ENCODE results near the gene ERN2.
"Not testable (repeated sequence)": the region's sequence is repeated elsewhere in the genome, so short reads cannot be mapped to it uniquely, and the experiment has no call there.

ERN2 gene

GRCh38 chr16:23712976-23713375, at the start of gene ERN2:
Gene ERN2, minus strand, starts transcription at chr16:23713222. Its CDS starts 35 bp downstream, at chr16:23713187.
- no peak within 1 kb of the TSS for H3K4me3 ChIP-seq (ENCODE audit: low read depth, low read length)
- in situ Hi-C loops (cut with HindIII; ENCODE audit: low sequenced_read_pairs) = no loop called here
- no peak for TF ChIP-seq CTCF (IDR thresholded peaks at IDR 0.05; ENCODE audit: low read depth, low read length, missing control alignments)
- no peak for DNase-seq (ENCODE audit: low read depth)

GRCh38 chr16:23757937-23758619, 45.1 kb upstream of the ERN2 start:
- in situ Hi-C loops (cut with HindIII; ENCODE audit: low sequenced_read_pairs) = no loop called here
- no peak for TF ChIP-seq CTCF (IDR thresholded peaks at IDR 0.05; ENCODE audit: low read depth, low read length, missing control alignments)
- DNase-seq (ENCODE audit: low read depth) = no peak

GRCh38 chr16:23757116-23757515, 44.1 kb upstream of the ERN2 start:
- no peak overlapping the region for H3K4me3 ChIP-seq (ENCODE audit: low read depth, low read length)
- no peak for TF ChIP-seq CTCF (IDR thresholded peaks at IDR 0.05; ENCODE audit: low read depth, low read length, missing control alignments)
- no peak for DNase-seq (ENCODE audit: low read depth)
- in situ Hi-C loops (cut with HindIII; ENCODE audit: low sequenced_read_pairs) = no loop called here

More at GRCh38 chr16:23757937-23758619, 45.1 kb upstream of the ERN2 start:
- no peak overlapping the region for H3K4me3 ChIP-seq (ENCODE audit: low read depth, low read length)

GRCh38 chr16:23755484-23755809, 42.4 kb upstream of the ERN2 start:
- in situ Hi-C loops (cut with HindIII; ENCODE audit: low sequenced_read_pairs) = no loop called here
- no peak overlapping the region for H3K4me3 ChIP-seq (ENCODE audit: low read depth, low read length)
- no peak for DNase-seq (ENCODE audit: low read depth)
- TF ChIP-seq CTCF (IDR thresholded peaks at IDR 0.05; ENCODE audit: low read depth, low read length, missing control alignments) = no peak

- no peak for TF ChIP-seq CTCF (IDR thresholded peaks at IDR 0.05; ENCODE audit: low read depth, low read length, missing control alignments)
- peak within 1 kb of the TSS; percentile 10 for H3K4me3 ChIP-seq (ENCODE audit: low read depth, low read length)
- DNase-seq (ENCODE audit: low read depth) = no peak
- in situ Hi-C loops (cut with HindIII; ENCODE audit: low sequenced_read_pairs) = no loop called here
Measured at GRCh38 chr16:23754594-23755483, 41.8 kb upstream of the ERN2 start, which contains the start of gene CHP2. Gene CHP2, plus strand, starts transcription at chr16:23755026. Its CDS starts 24 bp downstream, at chr16:23755050.

- no peak for DNase-seq (ENCODE audit: low read depth)
- TF ChIP-seq CTCF (IDR thresholded peaks at IDR 0.05; ENCODE audit: low read depth, low read length, missing control alignments) = no peak
- in situ Hi-C loops (cut with HindIII; ENCODE audit: low sequenced_read_pairs) = no loop called here
- H3K4me3 ChIP-seq (ENCODE audit: low read depth, low read length) = no peak overlapping the region
Measured at GRCh38 chr16:23753908-23754593, 41.0 kb upstream of the ERN2 start.

- in situ Hi-C loops (cut with HindIII; ENCODE audit: low sequenced_read_pairs); H3K4me3 ChIP-seq (ENCODE audit: low read depth, low read length); DNase-seq (ENCODE audit: low read depth): not testable (repeated sequence)
Measured at GRCh38 chr16:23751053-23751452, 38.0 kb upstream of the ERN2 start.

All from astrocyte of the cerebellum (primary cell).